H1 (cell line): ENCODE measurements around the gene CDK10. TPM values are rescaled to one million over a fixed set of nuclear protein-coding genes. Genes with fewer than 3 reads are reported as not detected.

Experiments
- CTCF ChIA-PET: fragments of 300-600 bp; sonication (Branson Sonifier 250); formaldehyde crosslinking; loops from one replicate; lab custom pipeline; 2021; ENCODE audit not compliant: partially characterized antibody; lab: Charles Lee
- POLR2A ChIA-PET: fragments of 300-600 bp; sonication (Branson Sonifier 250); formaldehyde crosslinking; loops from one replicate; lab custom pipeline; 2021; ENCODE audit warnings: inconsistent platforms; ENCODE audit not compliant: partially characterized antibody; lab: Charles Lee
- DNase-seq, 2 experiments: peaks; one replicate each; pipeline versions ENCODE4 v3.0.0 to v3.0.0-alpha.2; 2010 to 2022; ENCODE audit warnings: low spot score in 2 of 2, low read depth in 1 of 2, mixed read lengths in 1 of 2
- FAIRE-seq: peaks from 2 replicates; lab custom pipeline; 2011; peaks lifted over from hg19 to GRCh38; lab: Jason Lieb, UNC
- H2AFZ ChIP-seq: 2 replicates; pipeline ENCODE4 v1.8.1; 2012; ENCODE audit warnings: low read length, inconsistent platforms
- H2AK5ac ChIP-seq: 2 replicates; pipeline ENCODE4 v1.6.1; 2013; ENCODE audit warnings: low read depth, low read length
- H2BK120ac ChIP-seq: replicated peaks from 2 replicates; pipeline ENCODE3; 2013; ENCODE audit warnings: low read depth, low read length, inconsistent platforms
- H2BK12ac ChIP-seq: 2 replicates; pipeline ENCODE4 v1.6.1; 2013; ENCODE audit warnings: low read depth, low read length
- H2BK15ac ChIP-seq: 2 replicates; pipeline ENCODE4 v1.6.1; 2013; ENCODE audit warnings: low read length
- H2BK20ac ChIP-seq: 2 replicates; pipeline ENCODE4 v1.6.1; 2013; ENCODE audit warnings: low read length
- H2BK5ac ChIP-seq: 2 replicates; pipeline ENCODE4 v1.6.1; 2013; ENCODE audit warnings: low read depth, low read length
- H3K14ac ChIP-seq: 2 replicates; pipeline ENCODE4 v1.6.1; 2013; ENCODE audit warnings: inconsistent platforms; ENCODE audit not compliant: insufficient read length
- H3K18ac ChIP-seq: 2 replicates; pipeline ENCODE4 v1.6.1; 2013; ENCODE audit warnings: low read length; ENCODE audit errors: extremely low read depth
- H3K23ac ChIP-seq: 2 replicates; pipeline ENCODE4 v1.6.1; 2013; ENCODE audit warnings: inconsistent platforms; ENCODE audit not compliant: insufficient read length
- H3K23me2 ChIP-seq: 2 replicates; pipeline ENCODE4 v1.6.1; 2013; ENCODE audit warnings: low read depth, low read length
- H3K27ac ChIP-seq: 2 replicates; pipeline ENCODE4 v1.6.1; 2011; ENCODE audit warnings: low read depth, low read length, inconsistent platforms
- H3K27me3 ChIP-seq, 4 experiments: replicated peaks in 1 of 4; 1 replicate in 1 of 4; 2 replicates in 3 of 4; pipeline versions ENCODE4 v1.6.1 to v1.8.1; 2011 to 2013; ENCODE audit warnings: low read length in 3 of 4, mild to moderate bottlenecking in 3 of 4, inconsistent platforms in 2 of 4, mixed read lengths in 2 of 4, moderate library complexity in 1 of 4; ENCODE audit not compliant: control insufficient read depth in 3 of 4, insufficient read depth in 3 of 4; ENCODE audit errors: extremely low read depth in 1 of 4
- H3K36me3 ChIP-seq, 4 experiments: 2 replicates each; pipeline versions ENCODE4 v1.6.1 to v1.8.1; 2011 to 2013; ENCODE audit warnings: mild to moderate bottlenecking in 4 of 4, low read length in 3 of 4, moderate library complexity in 2 of 4, control low read depth in 1 of 4, inconsistent platforms in 1 of 4; ENCODE audit not compliant: insufficient read depth in 4 of 4, control insufficient read depth in 2 of 4
- H3K4ac ChIP-seq: replicated peaks from 2 replicates; pipeline ENCODE3; 2013; ENCODE audit warnings: low read length, low read depth, mixed read lengths, inconsistent platforms; ENCODE audit not compliant: insufficient read length
- H3K4me1 ChIP-seq, 4 experiments: replicated peaks in 1 of 4; 1 replicate in 1 of 4; 2 replicates in 3 of 4; pipeline versions ENCODE4 v1.6.1 to v1.8.1; 2011 to 2013; ENCODE audit warnings: low read length in 3 of 4, inconsistent platforms in 2 of 4, mixed read lengths in 1 of 4; ENCODE audit not compliant: insufficient read depth in 4 of 4, control insufficient read depth in 3 of 4
- H3K4me2 ChIP-seq, 2 experiments: 2 replicates each; pipeline versions ENCODE4 v1.6.1 to v1.8.1; 2011 to 2013; ENCODE audit warnings: low read depth in 2 of 2, low read length in 2 of 2, control low read depth in 1 of 2, inconsistent platforms in 1 of 2, mild to moderate bottlenecking in 1 of 2; ENCODE audit not compliant: insufficient read depth in 1 of 2
- H3K4me3 ChIP-seq, 4 experiments: fragments of 200-600, 300-600 bp in 1 of 4; sonication (generic), shearing (Covaris generic), sonication (Bioruptor Twin) in 1 of 4; 2 replicates each; pipeline versions ENCODE4 v1.5.1 to v1.8.1; 2011 to 2016; ENCODE audit warnings: low read length in 4 of 4, low read depth in 3 of 4, control low read depth in 2 of 4, inconsistent platforms in 2 of 4, mild to moderate bottlenecking in 2 of 4, mixed read lengths in 1 of 4, moderate library complexity in 1 of 4; ENCODE audit not compliant: insufficient read depth in 2 of 4; ENCODE audit errors: extremely low read depth in 1 of 4
- H3K56ac ChIP-seq: replicated peaks from 2 replicates; pipeline ENCODE3; 2013; ENCODE audit warnings: low read depth, mild to moderate bottlenecking, mixed read lengths, low read length, inconsistent platforms; ENCODE audit not compliant: insufficient read length
- H3K79me1 ChIP-seq: 2 replicates; pipeline ENCODE4 v1.6.1; 2013; ENCODE audit warnings: low read depth, low read length, control low read depth
- H3K79me2 ChIP-seq, 2 experiments: 2 replicates each; pipeline versions ENCODE4 v1.6.1 to v1.8.1; 2012 to 2013; ENCODE audit warnings: low read length in 2 of 2, mild to moderate bottlenecking in 2 of 2, inconsistent platforms in 1 of 2; ENCODE audit not compliant: insufficient read depth in 2 of 2, control insufficient read depth in 1 of 2
- H3K9ac ChIP-seq, 4 experiments: replicated peaks in 1 of 4; 1 replicate in 1 of 4; 2 replicates in 3 of 4; pipeline versions ENCODE4 v1.6.1 to v1.8.1; 2011 to 2013; ENCODE audit warnings: low read depth in 3 of 4, low read length in 3 of 4, control low read depth in 2 of 4, mild to moderate bottlenecking in 2 of 4, moderate library complexity in 2 of 4, inconsistent platforms in 1 of 4; ENCODE audit errors: extremely low read depth in 1 of 4
- H3K9me3 ChIP-seq, 2 experiments: 2 replicates each; pipeline versions ENCODE4 v1.6.1 to v1.8.1; 2012 to 2013; ENCODE audit warnings: mild to moderate bottlenecking in 2 of 2, moderate library complexity in 2 of 2, control low read depth in 1 of 2, inconsistent platforms in 1 of 2, low read depth in 1 of 2, low read length in 1 of 2, mixed read lengths in 1 of 2; ENCODE audit not compliant: insufficient read depth in 2 of 2
- H4K20me1 ChIP-seq, 2 experiments: replicated peaks in 1 of 2; 2 replicates each; pipeline versions ENCODE3 to v1.8.1; 2011 to 2013; ENCODE audit warnings: inconsistent platforms in 2 of 2, low read length in 2 of 2, mild to moderate bottlenecking in 1 of 2; ENCODE audit not compliant: insufficient read depth in 2 of 2, control insufficient read depth in 1 of 2
- H4K5ac ChIP-seq: 2 replicates; pipeline ENCODE4 v1.6.1; 2013; ENCODE audit warnings: low read length, low read depth, mixed read lengths, inconsistent platforms; ENCODE audit not compliant: insufficient read length
- H4K8ac ChIP-seq: 2 replicates; pipeline ENCODE4 v1.8.0; 2013; ENCODE audit warnings: mild to moderate bottlenecking, moderate library complexity, low read length, inconsistent platforms; ENCODE audit not compliant: insufficient read depth; ENCODE audit errors: extremely low read depth
- H4K91ac ChIP-seq: replicated peaks from 2 replicates; pipeline ENCODE3; 2013; ENCODE audit warnings: low read length, mixed read lengths, inconsistent platforms; ENCODE audit not compliant: insufficient read length
- JUND ChIP-seq: IDR thresholded peaks from 2 replicates; pipeline ENCODE4 v1.6.1; 2011; ENCODE audit warnings: mild to moderate bottlenecking, improper control_type of control experiment, low read length
- WGBS, 2 experiments: shearing (Covaris generic) in 1 of 2; methylation state at CpG; one replicate each; pipeline versions ENCODE4 v1.1.6 to v1.1.7; 2013 to 2015; ENCODE audit warnings: low lambda C conversion rate in 2 of 2, mixed read lengths in 2 of 2, inconsistent platforms in 1 of 2, low coverage in 1 of 2, missing lambda C conversion rate in 1 of 2; ENCODE audit not compliant: insufficient replicate concordance in 2 of 2, insufficient coverage in 1 of 2, insufficient read length in 1 of 2; ENCODE audit errors: extremely low coverage in 1 of 2, missing lambda C conversion rate in 1 of 2; 5-methylcytosine and 5-hydroxymethylcytosine counted together
- polyA plus RNA-seq, 7 experiments: library from polyadenylated mRNA; depleted of rRNA in 3 of 7; stranded (reverse) in 5 of 7; unstranded in 2 of 7; fragments of >200 nt in 5 of 7; fragments of 200-250 nt in 2 of 7; gene quantifications; 1 replicate in 5 of 7; 2 replicates in 1 of 7; 4 replicates in 1 of 7; pipeline versions ENCODE4 v1.2.1 to v1.2.3, GENCODE V29; 2011 to 2013; ENCODE audit warnings: missing spikeins in 2 of 7, mixed read lengths in 2 of 7
- total RNA-seq: library from RNA; stranded (reverse); fragmentation: NEBNext Ultra II Directional; extraction: Animal tissue kit (Norgen Biotek cat#: 25700); gene quantifications from 2 replicates; pipeline ENCODE4 v1.2.1, GENCODE V29; 2021

CDK10 gene
- total and polyA plus RNA-seq, 2 of the 8 experiments (the other 6 are each of a cell fraction or from before 2014, with no cell fraction given): 49.5 to 83.9 TPM

DNA sequence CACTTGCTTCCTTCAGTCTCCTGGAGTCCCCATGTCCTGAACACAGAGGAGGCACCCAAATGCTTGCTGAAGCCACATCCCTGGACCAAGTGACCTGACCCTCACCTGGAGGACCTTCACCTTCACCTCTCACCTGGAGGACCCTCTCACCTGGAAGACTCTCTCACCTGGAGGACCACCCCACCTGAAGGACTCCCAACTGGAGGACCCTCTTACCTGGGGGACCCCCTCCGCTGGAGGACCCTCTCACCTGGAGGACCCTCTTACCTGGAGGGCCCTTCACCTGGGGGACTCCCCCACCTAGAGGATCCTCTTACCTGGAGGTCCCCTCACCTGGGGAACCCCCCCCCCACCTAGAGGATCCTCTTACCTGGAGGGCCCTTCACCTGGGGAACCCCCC, 573 bp upstream of the CDK10 start:
- no peak for FAIRE-seq
- no peak overlapping the region for H3K56ac ChIP-seq
- H3K79me2 ChIP-seq: peaks cover 0 to 11% of the 10 kb centered on the region in 2 experiments; a peak in 1 of 4 replicates
- H2AFZ ChIP-seq: no peak overlapping the region
- CTCF ChIA-PET: interaction anchor here (1.0 kb wide), 2 partner anchors 15 to 18 kb away, joined by 4 to 5 read pairs; no protein-coding TSS in a partner anchor
- no peak overlapping the region for H4K8ac ChIP-seq
- H3K4me3 ChIP-seq: no peak overlapping the region
- H3K4me2 ChIP-seq: no peak overlapping the region
- H2BK15ac ChIP-seq: no peak overlapping the region
- H2BK5ac ChIP-seq: no peak overlapping the region
- no peak overlapping the region for H2BK12ac ChIP-seq
- H3K23me2 ChIP-seq: peaks cover 6% of the 10 kb centered on the region; the same call in 1 of the 2 replicates
- H2BK120ac ChIP-seq: no peak overlapping the region
- H4K91ac ChIP-seq: no peak overlapping the region
- peaks cover 11% of the 10 kb centered on the region for H3K79me1 ChIP-seq
- H2AK5ac ChIP-seq: no peak overlapping the region
- H2BK20ac ChIP-seq: no peak overlapping the region
- H3K27ac ChIP-seq: no peak overlapping the region
- peaks cover 16 to 24% of the 10 kb centered on the region in 2 experiments for H3K9me3 ChIP-seq
- H3K27me3 ChIP-seq: no peaks in the 10 kb centered on the region
- 100% methylated on average over 1 of the region's 1 CpG; no CpG with 5 or more reads in 1 of the 2 experiments for WGBS, 2 experiments
- H3K36me3 ChIP-seq: peaks cover 0 to 17% (median 9%) of the 10 kb centered on the region in 4 experiments; a peak in 5 of 8 replicates
- H3K18ac ChIP-seq: no peak overlapping the region
- H3K4me1 ChIP-seq: peaks cover 0 to 7% (median 2%) of the 10 kb centered on the region in 4 experiments; a peak in 4 of 7 replicates
- no peak for TF ChIP-seq JUND
- TF ChIP-seq, all 59 proteins: peak for 0
- no peak overlapping the region for H3K23ac ChIP-seq
- H3K9ac ChIP-seq: no peak overlapping the region
- H3K4ac ChIP-seq: no peak overlapping the region
- DNase-seq: no peak
- no peak overlapping the region for H3K14ac ChIP-seq
- POLR2A ChIA-PET: interaction anchor here (0.6 to 4.8 kb wide), 15 partner anchors 8 to 254 kb away, joined by 3 to 59 read pairs (median 3); partner anchors contain the start of genes CHMP1A, SPATA2L, SPATA33 and TCF25
- peaks cover 0 to 9% of the 10 kb centered on the region in 2 experiments for H4K20me1 ChIP-seq
- no peak overlapping the region for H4K5ac ChIP-seq
